ENCODE results near the gene PLPP3.

DNA sequence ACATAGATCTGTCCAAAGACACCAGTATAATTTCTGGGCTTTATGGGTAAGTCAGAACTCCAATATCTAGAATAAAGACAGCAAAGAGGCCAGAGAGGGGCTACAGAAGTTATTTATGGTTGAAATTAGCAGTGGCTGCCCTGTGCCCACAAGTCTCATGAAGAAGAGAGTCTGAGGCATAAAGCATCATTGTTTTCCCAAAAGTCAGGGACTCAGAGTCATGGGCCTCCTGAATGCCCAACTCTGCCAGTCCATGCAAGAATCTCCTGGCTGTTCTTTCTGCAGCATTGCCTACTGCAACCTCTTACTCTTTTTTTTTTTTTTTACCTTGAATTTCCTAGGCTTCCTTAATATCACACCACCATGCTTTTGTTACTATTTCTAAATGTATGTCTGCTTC, 49.6 kb downstream of the PLPP3 start:
- TF ChIP-seq, protein P1, sequence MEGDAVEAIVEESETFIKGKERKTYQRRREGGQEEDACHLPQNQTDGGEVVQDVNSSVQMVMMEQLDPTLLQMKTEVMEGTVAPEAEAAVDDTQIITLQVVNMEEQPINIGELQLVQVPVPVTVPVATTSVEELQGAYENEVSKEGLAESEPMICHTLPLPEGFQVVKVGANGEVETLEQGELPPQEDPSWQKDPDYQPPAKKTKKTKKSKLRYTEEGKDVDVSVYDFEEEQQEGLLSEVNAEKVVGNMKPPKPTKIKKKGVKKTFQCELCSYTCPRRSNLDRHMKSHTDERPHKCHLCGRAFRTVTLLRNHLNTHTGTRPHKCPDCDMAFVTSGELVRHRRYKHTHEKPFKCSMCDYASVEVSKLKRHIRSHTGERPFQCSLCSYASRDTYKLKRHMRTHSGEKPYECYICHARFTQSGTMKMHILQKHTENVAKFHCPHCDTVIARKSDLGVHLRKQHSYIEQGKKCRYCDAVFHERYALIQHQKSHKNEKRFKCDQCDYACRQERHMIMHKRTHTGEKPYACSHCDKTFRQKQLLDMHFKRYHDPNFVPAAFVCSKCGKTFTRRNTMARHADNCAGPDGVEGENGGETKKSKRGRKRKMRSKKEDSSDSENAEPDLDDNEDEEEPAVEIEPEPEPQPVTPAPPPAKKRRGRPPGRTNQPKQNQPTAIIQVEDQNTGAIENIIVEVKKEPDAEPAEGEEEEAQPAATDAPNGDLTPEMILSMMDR (IDR thresholded peaks at IDR 0.05 in 2 of 3, conservative IDR thresholded peaks at IDR 0.05 in 1 of 3; ENCODE audit: borderline replicate concordance in 1 of 3, insufficient read depth in 1 of 3, low read depth in 2 of 3, low read length in 2 of 3), result no peak
- TF ChIP-seq POLR2AphosphoS5 (IDR thresholded peaks at IDR 0.05; ENCODE audit: low read depth, low read length), result no peak
- no peak for TF ChIP-seq POLR2A (IDR thresholded peaks at IDR 0.05; ENCODE audit: borderline replicate concordance, extremely low read depth, insufficient read depth, insufficient read length)
- no peak for TF ChIP-seq YY1 (IDR thresholded peaks at IDR 0.05; ENCODE audit: extremely low read depth, insufficient replicate concordance, low read depth, low read length)
- TF ChIP-seq, protein P2, sequence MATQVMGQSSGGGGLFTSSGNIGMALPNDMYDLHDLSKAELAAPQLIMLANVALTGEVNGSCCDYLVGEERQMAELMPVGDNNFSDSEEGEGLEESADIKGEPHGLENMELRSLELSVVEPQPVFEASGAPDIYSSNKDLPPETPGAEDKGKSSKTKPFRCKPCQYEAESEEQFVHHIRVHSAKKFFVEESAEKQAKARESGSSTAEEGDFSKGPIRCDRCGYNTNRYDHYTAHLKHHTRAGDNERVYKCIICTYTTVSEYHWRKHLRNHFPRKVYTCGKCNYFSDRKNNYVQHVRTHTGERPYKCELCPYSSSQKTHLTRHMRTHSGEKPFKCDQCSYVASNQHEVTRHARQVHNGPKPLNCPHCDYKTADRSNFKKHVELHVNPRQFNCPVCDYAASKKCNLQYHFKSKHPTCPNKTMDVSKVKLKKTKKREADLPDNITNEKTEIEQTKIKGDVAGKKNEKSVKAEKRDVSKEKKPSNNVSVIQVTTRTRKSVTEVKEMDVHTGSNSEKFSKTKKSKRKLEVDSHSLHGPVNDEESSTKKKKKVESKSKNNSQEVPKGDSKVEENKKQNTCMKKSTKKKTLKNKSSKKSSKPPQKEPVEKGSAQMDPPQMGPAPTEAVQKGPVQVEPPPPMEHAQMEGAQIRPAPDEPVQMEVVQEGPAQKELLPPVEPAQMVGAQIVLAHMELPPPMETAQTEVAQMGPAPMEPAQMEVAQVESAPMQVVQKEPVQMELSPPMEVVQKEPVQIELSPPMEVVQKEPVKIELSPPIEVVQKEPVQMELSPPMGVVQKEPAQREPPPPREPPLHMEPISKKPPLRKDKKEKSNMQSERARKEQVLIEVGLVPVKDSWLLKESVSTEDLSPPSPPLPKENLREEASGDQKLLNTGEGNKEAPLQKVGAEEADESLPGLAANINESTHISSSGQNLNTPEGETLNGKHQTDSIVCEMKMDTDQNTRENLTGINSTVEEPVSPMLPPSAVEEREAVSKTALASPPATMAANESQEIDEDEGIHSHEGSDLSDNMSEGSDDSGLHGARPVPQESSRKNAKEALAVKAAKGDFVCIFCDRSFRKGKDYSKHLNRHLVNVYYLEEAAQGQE (IDR thresholded peaks at IDR 0.05; ENCODE audit: low read depth), result no peak
- TF ChIP-seq EZH2 (IDR thresholded peaks at IDR 0.05), result no peak
- no peak for TF ChIP-seq CEBPB (IDR thresholded peaks at IDR 0.05; ENCODE audit: low read depth)
- no peak for TF ChIP-seq SP1 (IDR thresholded peaks at IDR 0.05; ENCODE audit: low read depth)
- no peak for TF ChIP-seq ELF1 (IDR thresholded peaks at IDR 0.05; ENCODE audit: borderline replicate concordance, low read depth)
- no peak for TF ChIP-seq RAD21 (IDR thresholded peaks at IDR 0.05; ENCODE audit: low read depth)
- TF ChIP-seq EGR1 (IDR thresholded peaks at IDR 0.05; ENCODE audit: low read depth), result no peak
- TF ChIP-seq FOSL1 (IDR thresholded peaks at IDR 0.05; ENCODE audit: low read depth), result no peak
- TF ChIP-seq ZNF274 (IDR thresholded peaks at IDR 0.05; ENCODE audit: low read depth, low read length), result no peak
